Osteoblast (primary cell): ENCODE data around the gene CADPS. TPM values are rescaled to one million over a fixed set of nuclear protein-coding genes. Genes with fewer than 3 reads are reported as not detected.

ENCODE experiments used
- DNase-seq: peaks from one replicate; pipeline ENCODE4 v3.0.0; 2011; ENCODE audit warnings: low spot score, mixed read lengths; ENCODE audit not compliant: insufficient read length; ENCODE audit errors: missing footprints
- H2AFZ ChIP-seq: 2 replicates; pipeline ENCODE4 v1.6.0; 2011; ENCODE audit warnings: mild to moderate bottlenecking, low read length
- H3K27ac ChIP-seq: 2 replicates; pipeline ENCODE4 v1.5.1; 2011; ENCODE audit warnings: mild to moderate bottlenecking, low read depth, low read length, moderate library complexity
- H3K27me3 ChIP-seq: 2 replicates; pipeline ENCODE4 v1.6.0; 2012; ENCODE audit warnings: mild to moderate bottlenecking, control low read depth, inconsistent platforms, low read length, moderate library complexity; ENCODE audit not compliant: insufficient read depth
- H3K36me3 ChIP-seq: 2 replicates; pipeline ENCODE4 v1.5.1; 2011; ENCODE audit warnings: mild to moderate bottlenecking, low read length, control low read depth, moderate library complexity; ENCODE audit not compliant: insufficient read depth
- H3K4me1 ChIP-seq: 2 replicates; pipeline ENCODE4 v1.5.1; 2011; ENCODE audit warnings: mild to moderate bottlenecking, low read length, control low read depth, moderate library complexity; ENCODE audit not compliant: insufficient read depth
- H3K4me2 ChIP-seq: 2 replicates; pipeline ENCODE4 v1.6.0; 2011; ENCODE audit warnings: mild to moderate bottlenecking, low read length; ENCODE audit not compliant: insufficient read depth
- H3K4me3 ChIP-seq: fragments of 200-600 bp; sonication (generic); 3 replicates; pipeline ENCODE4 v1.5.1; 2012; ENCODE audit warnings: mild to moderate bottlenecking, low read length, inconsistent platforms; ENCODE audit not compliant: insufficient read depth
- H3K79me2 ChIP-seq: 2 replicates; pipeline ENCODE4 v1.6.0; 2012; ENCODE audit warnings: mild to moderate bottlenecking, low read length, control low read depth, inconsistent platforms; ENCODE audit not compliant: insufficient read depth
- H3K9me3 ChIP-seq: 2 replicates; pipeline ENCODE4 v1.5.1; 2011; ENCODE audit warnings: low read depth, low read length, control low read depth
- H4K20me1 ChIP-seq: 2 replicates; pipeline ENCODE4 v1.6.0; 2012; ENCODE audit warnings: mild to moderate bottlenecking, low read length, control low read depth; ENCODE audit not compliant: insufficient read depth
- total RNA-seq: library from RNA; depleted of rRNA; stranded (reverse); fragments of >200 nt; gene quantifications from 2 replicates; pipeline ENCODE4 v1.2.3, GENCODE V29; 2012
- TF ChIP-seq, protein P1 (sequence below): IDR thresholded peaks from 2 replicates; pipeline ENCODE4 v1.5.1; 2011; ENCODE audit warnings: mild to moderate bottlenecking, low read depth, low read length, moderate library complexity; ENCODE audit errors: extremely low read depth

The CADPS gene
- total RNA-seq, 1 donor, result not detected

DNA sequence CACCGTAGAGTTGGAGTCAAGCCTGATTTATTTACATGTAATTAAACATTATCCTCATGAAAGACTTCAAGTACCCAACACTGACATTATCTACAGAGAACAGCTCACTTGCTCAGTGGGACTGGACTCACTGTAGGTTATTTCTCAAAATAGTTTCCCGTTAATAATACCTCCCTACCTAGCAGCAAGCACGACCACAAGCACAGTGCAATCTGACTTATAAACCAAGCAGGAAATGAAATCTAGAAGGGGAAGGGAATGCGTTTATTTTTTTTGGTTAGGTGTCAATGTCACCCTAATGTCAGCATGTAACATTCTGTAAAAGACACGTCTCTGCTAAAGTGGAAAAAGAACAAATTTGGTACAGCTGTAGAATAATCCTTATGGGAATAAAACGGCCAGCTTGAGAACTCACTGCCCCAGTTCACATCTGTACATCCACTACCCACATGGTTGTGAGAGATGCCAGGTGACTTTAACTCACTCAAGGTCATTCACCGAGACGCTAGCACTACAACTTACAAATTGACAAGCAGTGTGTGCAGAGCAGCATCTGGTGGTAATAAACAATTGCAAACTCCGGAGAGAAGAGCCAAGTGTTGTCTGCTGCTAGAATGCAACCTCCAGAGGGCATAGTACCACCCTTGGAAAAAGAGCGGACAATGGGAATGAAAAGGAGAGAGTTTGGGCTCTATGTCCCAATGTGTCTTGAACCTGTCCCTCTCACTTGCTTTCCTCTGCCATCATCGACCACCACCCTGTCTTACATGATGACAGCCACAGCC, 242.5 kb downstream of the CADPS start:
- no peak for DNase-seq
- peaks cover 21% of the 10 kb centered on the region for H3K27me3 ChIP-seq
- H4K20me1 ChIP-seq, result no peaks in the 10 kb centered on the region
- no peaks in the 10 kb centered on the region for H3K4me1 ChIP-seq
- H3K36me3 ChIP-seq, result no peaks in the 10 kb centered on the region
- H3K9me3 ChIP-seq, result no peaks in the 10 kb centered on the region
- H3K4me2 ChIP-seq, result no peak overlapping the region
- H3K79me2 ChIP-seq, result no peaks in the 10 kb centered on the region
- no peak overlapping the region for H3K27ac ChIP-seq
- no peak overlapping the region for H2AFZ ChIP-seq
- TF ChIP-seq, protein P1, sequence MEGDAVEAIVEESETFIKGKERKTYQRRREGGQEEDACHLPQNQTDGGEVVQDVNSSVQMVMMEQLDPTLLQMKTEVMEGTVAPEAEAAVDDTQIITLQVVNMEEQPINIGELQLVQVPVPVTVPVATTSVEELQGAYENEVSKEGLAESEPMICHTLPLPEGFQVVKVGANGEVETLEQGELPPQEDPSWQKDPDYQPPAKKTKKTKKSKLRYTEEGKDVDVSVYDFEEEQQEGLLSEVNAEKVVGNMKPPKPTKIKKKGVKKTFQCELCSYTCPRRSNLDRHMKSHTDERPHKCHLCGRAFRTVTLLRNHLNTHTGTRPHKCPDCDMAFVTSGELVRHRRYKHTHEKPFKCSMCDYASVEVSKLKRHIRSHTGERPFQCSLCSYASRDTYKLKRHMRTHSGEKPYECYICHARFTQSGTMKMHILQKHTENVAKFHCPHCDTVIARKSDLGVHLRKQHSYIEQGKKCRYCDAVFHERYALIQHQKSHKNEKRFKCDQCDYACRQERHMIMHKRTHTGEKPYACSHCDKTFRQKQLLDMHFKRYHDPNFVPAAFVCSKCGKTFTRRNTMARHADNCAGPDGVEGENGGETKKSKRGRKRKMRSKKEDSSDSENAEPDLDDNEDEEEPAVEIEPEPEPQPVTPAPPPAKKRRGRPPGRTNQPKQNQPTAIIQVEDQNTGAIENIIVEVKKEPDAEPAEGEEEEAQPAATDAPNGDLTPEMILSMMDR, result peak; percentile 30
- no peak overlapping the region for H3K4me3 ChIP-seq

DNA sequence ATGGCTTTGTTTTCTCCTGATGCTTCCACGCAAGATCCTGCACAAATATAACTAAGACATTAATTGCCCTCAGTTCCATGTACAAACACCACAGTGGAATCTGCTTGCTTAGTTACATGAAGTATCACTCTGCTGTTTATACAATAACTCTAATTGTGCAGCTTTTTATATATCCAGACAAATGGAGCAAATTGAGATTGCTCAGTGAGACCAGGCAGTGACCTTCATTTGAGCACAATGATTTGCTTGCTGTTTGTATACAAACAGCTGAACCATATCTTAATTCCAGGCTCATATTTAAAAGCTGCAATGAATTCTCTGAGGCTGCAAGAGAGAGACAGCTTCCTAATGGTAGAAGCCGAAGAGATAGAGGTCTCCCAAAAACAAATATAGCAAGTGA, 243.7 kb downstream of the CADPS start:
- no peak overlapping the region for H3K4me3 ChIP-seq
- no peaks in the 10 kb centered on the region for H3K79me2 ChIP-seq
- H3K9me3 ChIP-seq, result no peaks in the 10 kb centered on the region
- H2AFZ ChIP-seq, result no peak overlapping the region
- H3K4me2 ChIP-seq, result no peak overlapping the region
- no peak for DNase-seq
- H3K36me3 ChIP-seq, result no peaks in the 10 kb centered on the region
- no peaks in the 10 kb centered on the region for H3K4me1 ChIP-seq
- no peak overlapping the region for H3K27ac ChIP-seq
- TF ChIP-seq, protein P1, result no peak
- H4K20me1 ChIP-seq, result no peaks in the 10 kb centered on the region
- peaks cover 18% of the 10 kb centered on the region for H3K27me3 ChIP-seq

DNA sequence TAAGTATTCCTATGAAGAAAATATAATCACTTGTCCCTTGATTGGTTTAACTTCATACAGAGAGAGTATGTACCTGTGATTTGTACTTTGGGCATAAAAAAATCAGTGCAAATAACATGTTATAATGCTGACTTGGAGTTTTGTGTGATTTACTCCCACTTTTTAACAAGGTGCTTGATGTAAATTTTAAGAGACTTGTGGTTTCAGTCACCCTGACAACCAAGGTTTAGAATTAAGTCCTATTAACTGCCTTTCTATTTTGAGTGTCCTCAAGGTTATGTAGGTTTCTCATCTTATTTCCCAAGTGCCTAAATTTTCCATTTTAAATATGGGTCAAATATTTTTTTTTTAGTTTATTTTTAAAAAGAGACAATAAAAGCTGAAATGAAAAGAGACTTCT, 244.6 kb downstream of the CADPS start:
- Histone ChIP-seq H3K4me2 (no peak overlapping the region), H3K27ac (no peak overlapping the region), H3K27me3 (peaks cover 15% of the 10 kb centered on the region), H2AFZ (no peak overlapping the region), H3K79me2 (no peaks in the 10 kb centered on the region), H3K36me3 (no peaks in the 10 kb centered on the region), H3K9me3 (no peaks in the 10 kb centered on the region), H3K4me3 (no peak overlapping the region), H3K4me1 (no peaks in the 10 kb centered on the region), H4K20me1 (no peaks in the 10 kb centered on the region)
- TF ChIP-seq, protein P1, result no peak
- no peak for DNase-seq

DNA sequence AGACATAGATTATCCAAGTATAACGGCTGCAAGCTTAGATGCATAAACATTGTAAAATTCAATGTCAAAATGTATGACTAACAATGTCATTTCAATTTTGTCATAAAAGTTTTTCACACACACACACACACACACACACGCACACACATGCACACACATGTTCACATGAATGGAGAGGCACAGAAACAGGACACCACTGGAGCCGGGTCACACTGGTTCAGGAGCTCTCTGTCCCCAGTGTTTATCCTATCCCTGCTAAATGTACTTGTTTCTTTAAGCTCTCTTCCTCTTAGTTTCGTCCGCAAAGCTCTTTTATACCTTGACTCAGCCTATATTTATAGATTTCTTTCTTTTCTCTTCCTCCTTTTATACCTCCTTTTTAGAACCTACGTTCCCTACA, 249.9 kb downstream of the CADPS start:
- Histone ChIP-seq H3K27me3 (peaks cover 4% of the 10 kb centered on the region), H3K36me3 (no peaks in the 10 kb centered on the region), H2AFZ (no peak overlapping the region), H3K4me1 (no peaks in the 10 kb centered on the region), H3K9me3 (no peaks in the 10 kb centered on the region), H3K79me2 (no peaks in the 10 kb centered on the region), H3K4me3 (no peak overlapping the region), H3K27ac (no peak overlapping the region), H3K4me2 (no peak overlapping the region), H4K20me1 (no peaks in the 10 kb centered on the region)
- DNase-seq, result no peak
- TF ChIP-seq, protein P1, result no peak
